Natural killer cell (primary cell): ENCODE results near the gene MBP. TPM values are rescaled to one million over a fixed set of nuclear protein-coding genes. Genes with fewer than 3 reads are reported as not detected.

Source experiments
- ATAC-seq, 3 donors: fragments of 150-1000 bp in 2 of 3; fragments of 200-7000 bp in 1 of 3; cut with Tn5 transposase; 1 replicate in 1 of 3; 2 replicates in 2 of 3; pipeline ENCODE4 v1.10.0; 2021; ENCODE audit warnings: mild to moderate bottlenecking in 2 of 3, moderate library complexity in 2 of 3
- DNase-seq, 2 donors: peaks; one replicate each; pipeline versions ENCODE4 v3.0.0 to v3.0.0-alpha.2; 2013 to 2021; ENCODE audit warnings: mixed read lengths in 1 of 2
- H3K27ac ChIP-seq: one replicate; pipeline ENCODE4 v1.5.1; 2013; ENCODE audit warnings: mild to moderate bottlenecking, low read length
- H3K27me3 ChIP-seq: one replicate; pipeline ENCODE4 v1.6.1; 2013; ENCODE audit warnings: low read length; ENCODE audit not compliant: control insufficient read depth, insufficient read depth
- H3K36me3 ChIP-seq: one replicate; pipeline ENCODE4 v1.6.1; 2013; ENCODE audit warnings: low read length; ENCODE audit not compliant: control insufficient read depth, insufficient read depth
- H3K4me1 ChIP-seq: one replicate; pipeline ENCODE4 v1.6.1; 2013; ENCODE audit warnings: low read length; ENCODE audit not compliant: control insufficient read depth, insufficient read depth
- H3K4me3 ChIP-seq: one replicate; pipeline ENCODE4 v1.5.1; 2013; ENCODE audit warnings: low read length
- H3K9me3 ChIP-seq: one replicate; pipeline ENCODE4 v1.6.1; 2013; ENCODE audit warnings: low read length; ENCODE audit not compliant: control insufficient read depth, insufficient read depth
- H3K27ac Mint-ChIP-seq, 2 donors: one replicate each; pipeline ENCODE4 v1.8.0; 2022; ENCODE audit warnings: mild to moderate bottlenecking in 2 of 2, mixed read lengths in 2 of 2, moderate library complexity in 1 of 2
- H3K27me3 Mint-ChIP-seq, 2 donors: one replicate each; pipeline ENCODE4 v1.8.0; 2022; ENCODE audit warnings: low read depth in 2 of 2, mixed read lengths in 2 of 2
- H3K36me3 Mint-ChIP-seq: one replicate; pipeline ENCODE4 v1.8.0; 2022; ENCODE audit warnings: mixed read lengths
- H3K4me1 Mint-ChIP-seq, 2 donors: one replicate each; pipeline ENCODE4 v1.8.0; 2022; ENCODE audit warnings: mixed read lengths in 2 of 2
- H3K4me3 Mint-ChIP-seq: one replicate; pipeline ENCODE4 v1.8.0; 2022; ENCODE audit warnings: mild to moderate bottlenecking, moderate library complexity, mixed read lengths
- H3K9me3 Mint-ChIP-seq, 2 donors: one replicate each; pipeline ENCODE4 v1.8.0; 2022; ENCODE audit warnings: mixed read lengths in 2 of 2
- WGBS: methylation state at CpG from one replicate; pipeline ENCODE4 v1.1.7; 2013; ENCODE audit warnings: missing lambda C conversion rate; ENCODE audit not compliant: insufficient coverage; 5-methylcytosine and 5-hydroxymethylcytosine counted together
- intact Hi-C: fragments of 100-400 bp; cut with micrococcal nuclease; formaldehyde crosslinking; loops from one replicate; pipeline ENCODE4 v1.14.2; 2022
- total RNA-seq, 4 donors: library from RNA; stranded (reverse); fragments of 120-200 nt in 1 of 4; gene quantifications; one replicate each; pipeline versions ENCODE4 v1.2.3 to v1.2.4, GENCODE V29; 2013 to 2022
- TF ChIP-seq, protein P1 (sequence below): fragments of 200-600 bp; IDR thresholded peaks from one replicate; pipeline ENCODE4 v1.8.0; 2022; ENCODE audit warnings: antibody characterized with exemption

Gene MBP
- total RNA-seq, 3 donors from 2014 or later (not counting 1 experiment from before 2014, with no cell fraction given), result 183 to 344 (median 325) TPM

DNA sequence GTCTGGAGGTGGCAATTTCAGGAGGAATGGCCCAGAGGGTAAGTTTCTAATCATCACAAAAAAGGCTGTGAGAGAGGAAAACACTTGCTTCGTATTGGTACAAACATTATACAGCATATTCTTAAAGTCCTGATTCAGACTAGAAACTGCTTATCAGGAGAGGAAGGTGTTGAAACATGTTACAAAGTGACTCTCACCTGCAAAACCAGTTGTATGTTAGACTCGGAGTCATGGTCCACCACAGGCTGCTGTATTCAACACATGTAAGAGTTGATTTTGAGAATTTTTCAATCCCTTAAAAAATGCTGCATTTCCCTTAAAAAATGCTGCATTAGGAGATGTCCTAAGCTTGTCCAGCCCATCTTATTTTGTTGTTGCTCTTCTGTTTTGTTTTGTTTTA lies 61.5 kb downstream of the MBP start:
- 19% methylated on average over 1 of the region's 2 CpGs for WGBS
- H3K27me3 ChIP-seq, result no peaks in the 10 kb centered on the region
- intact Hi-C loops, result no loop called here
- DNase-seq, result no peak
- peaks cover 98% of the 10 kb centered on the region in 2 donors for H3K4me1 Mint-ChIP-seq
- H3K36me3 Mint-ChIP-seq, result no peaks in the 10 kb centered on the region
- no peaks in the 10 kb centered on the region for H3K9me3 ChIP-seq
- TF ChIP-seq, protein P1, sequence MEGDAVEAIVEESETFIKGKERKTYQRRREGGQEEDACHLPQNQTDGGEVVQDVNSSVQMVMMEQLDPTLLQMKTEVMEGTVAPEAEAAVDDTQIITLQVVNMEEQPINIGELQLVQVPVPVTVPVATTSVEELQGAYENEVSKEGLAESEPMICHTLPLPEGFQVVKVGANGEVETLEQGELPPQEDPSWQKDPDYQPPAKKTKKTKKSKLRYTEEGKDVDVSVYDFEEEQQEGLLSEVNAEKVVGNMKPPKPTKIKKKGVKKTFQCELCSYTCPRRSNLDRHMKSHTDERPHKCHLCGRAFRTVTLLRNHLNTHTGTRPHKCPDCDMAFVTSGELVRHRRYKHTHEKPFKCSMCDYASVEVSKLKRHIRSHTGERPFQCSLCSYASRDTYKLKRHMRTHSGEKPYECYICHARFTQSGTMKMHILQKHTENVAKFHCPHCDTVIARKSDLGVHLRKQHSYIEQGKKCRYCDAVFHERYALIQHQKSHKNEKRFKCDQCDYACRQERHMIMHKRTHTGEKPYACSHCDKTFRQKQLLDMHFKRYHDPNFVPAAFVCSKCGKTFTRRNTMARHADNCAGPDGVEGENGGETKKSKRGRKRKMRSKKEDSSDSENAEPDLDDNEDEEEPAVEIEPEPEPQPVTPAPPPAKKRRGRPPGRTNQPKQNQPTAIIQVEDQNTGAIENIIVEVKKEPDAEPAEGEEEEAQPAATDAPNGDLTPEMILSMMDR, result no peak
- no peaks in the 10 kb centered on the region for H3K9me3 Mint-ChIP-seq
- no peaks in the 10 kb centered on the region for H3K27me3 Mint-ChIP-seq
- peak overlapping the region; percentile 94 to 98 for H3K27ac Mint-ChIP-seq
- peak overlapping the region; percentile 93 for H3K27ac ChIP-seq
- H3K4me1 ChIP-seq, result peaks cover 99% of the 10 kb centered on the region
- H3K36me3 ChIP-seq, result peaks cover 16% of the 10 kb centered on the region
- H3K4me3 Mint-ChIP-seq, result peak overlapping the region; percentile 83
- ATAC-seq, result no peak
- H3K4me3 ChIP-seq, result no peak overlapping the region

DNA sequence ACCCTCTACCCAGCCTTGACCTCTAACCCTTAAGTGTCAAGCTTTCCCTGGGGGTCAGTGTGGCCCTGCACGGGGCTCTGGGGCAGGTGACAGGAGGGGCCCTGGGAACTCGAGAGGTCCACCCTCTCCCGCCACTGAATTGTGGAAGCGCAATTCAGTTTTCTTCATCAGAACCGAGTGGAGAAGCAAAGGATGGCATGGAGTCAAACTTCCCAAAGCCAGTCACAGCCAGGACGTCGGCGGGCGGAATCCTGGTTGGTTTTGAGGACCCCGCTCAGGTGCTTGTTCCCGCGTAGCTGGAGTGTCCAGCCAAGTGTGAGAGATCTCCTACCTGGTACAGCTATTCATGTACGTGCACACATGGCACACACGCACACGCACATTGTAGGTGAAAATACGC lies 62.0 kb downstream of the MBP start:
- no peaks in the 10 kb centered on the region for H3K9me3 ChIP-seq
- no peaks in the 10 kb centered on the region for H3K27me3 ChIP-seq
- 82% methylated on average over 13 of the region's 16 CpGs for WGBS
- H3K36me3 ChIP-seq, result peaks cover 18% of the 10 kb centered on the region
- no peaks in the 10 kb centered on the region for H3K9me3 Mint-ChIP-seq
- H3K27ac ChIP-seq, result peak overlapping the region; percentile 93
- H3K4me3 Mint-ChIP-seq, result peak overlapping the region; percentile 83
- H3K4me3 ChIP-seq, result no peak overlapping the region
- no peaks in the 10 kb centered on the region for H3K36me3 Mint-ChIP-seq
- intact Hi-C loops, result no loop called here
- H3K4me1 Mint-ChIP-seq, result peaks cover 100% of the 10 kb centered on the region in 2 donors
- TF ChIP-seq, protein P1, result no peak
- H3K27me3 Mint-ChIP-seq, result no peaks in the 10 kb centered on the region
- no peak for ATAC-seq
- H3K27ac Mint-ChIP-seq, result peak overlapping the region; percentile 94 to 98
- no peak for DNase-seq
- H3K4me1 ChIP-seq, result peaks cover 99% of the 10 kb centered on the region

DNA sequence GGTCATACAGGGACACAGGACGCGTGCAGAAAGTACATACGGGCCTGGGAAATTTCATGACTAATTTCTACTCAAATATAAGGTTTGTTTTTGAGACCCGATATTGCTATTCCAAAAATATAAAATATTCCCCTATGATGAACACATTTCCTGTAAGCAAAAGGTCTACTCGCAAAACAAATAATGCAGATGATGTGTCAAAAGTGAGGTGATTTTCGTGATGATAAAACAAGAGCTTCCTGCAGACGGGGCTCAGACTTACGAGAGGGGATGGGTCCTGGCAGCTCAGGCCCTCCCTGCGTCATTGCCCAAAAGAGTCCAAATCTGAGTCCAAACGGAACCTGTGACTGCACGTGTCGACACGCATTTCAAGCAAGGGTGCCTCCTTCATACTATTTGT lies 62.7 kb downstream of the MBP start:
- Histone ChIP-seq H3K4me1 (peaks cover 99% of the 10 kb centered on the region), H3K36me3 (peaks cover 22% of the 10 kb centered on the region), H3K4me3 (no peak overlapping the region), H3K27me3 (no peaks in the 10 kb centered on the region), H3K9me3 (no peaks in the 10 kb centered on the region), H3K27ac (peak overlapping the region; percentile 93)
- Mint-ChIP-seq H3K27me3 (no peaks in the 10 kb centered on the region), H3K36me3 (no peaks in the 10 kb centered on the region), H3K4me3 (peak overlapping the region; percentile 83), H3K4me1 (peaks cover 100% of the 10 kb centered on the region in 2 donors), H3K27ac (peak overlapping the region; percentile 94 to 98), H3K9me3 (no peaks in the 10 kb centered on the region)
- intact Hi-C loops, result loop anchor here (5.0 to 10.0 kb wide), 2 partner anchors 145 to 577 kb away; no protein-coding TSS in a partner anchor
- peak; percentile 44 to 79 for DNase-seq
- TF ChIP-seq, protein P1, result no peak
- WGBS, result 50% methylated on average over 12 of the region's 13 CpGs
- peak; percentile 17 to 40 (median 28) for ATAC-seq

DNA sequence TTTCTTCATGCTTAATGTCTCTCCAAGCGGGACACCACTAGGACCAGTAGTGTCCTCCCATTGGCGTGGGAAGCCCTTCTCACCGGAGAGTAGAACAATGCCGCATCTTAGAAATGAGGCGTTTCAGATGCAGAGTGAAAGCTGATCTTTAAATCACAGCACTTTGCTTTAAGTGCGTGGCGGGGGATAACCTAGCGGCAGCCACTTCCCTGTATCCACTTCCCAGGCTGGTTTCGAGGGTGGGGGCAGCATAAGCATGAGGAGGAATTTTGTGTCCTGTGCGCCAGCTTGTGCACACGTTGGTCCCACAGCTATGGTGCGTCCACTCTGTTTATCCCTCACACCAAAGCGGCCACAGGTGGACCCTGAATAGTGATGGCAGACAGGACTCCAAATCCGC lies 63.1 kb downstream of the MBP start:
- H3K9me3 Mint-ChIP-seq, result no peaks in the 10 kb centered on the region
- TF ChIP-seq, protein P1, result no peak
- Histone ChIP-seq H3K4me3 (no peak overlapping the region), H3K27ac (peak overlapping the region; percentile 93), H3K27me3 (no peaks in the 10 kb centered on the region), H3K9me3 (no peaks in the 10 kb centered on the region), H3K4me1 (peaks cover 99% of the 10 kb centered on the region), H3K36me3 (peaks cover 26% of the 10 kb centered on the region)
- peak overlapping the region; percentile 94 to 98 for H3K27ac Mint-ChIP-seq
- peak overlapping the region; percentile 83 for H3K4me3 Mint-ChIP-seq
- ATAC-seq (no peak), DNase-seq (no peak)
- intact Hi-C loops, result loop anchor here (5.0 to 10.0 kb wide), 2 partner anchors 145 to 578 kb away; no protein-coding TSS in a partner anchor
- H3K4me1 Mint-ChIP-seq, result peaks cover 100% of the 10 kb centered on the region in 2 donors
- no peaks in the 10 kb centered on the region for H3K27me3 Mint-ChIP-seq
- 84% methylated on average over 14 of the region's 14 CpGs for WGBS
- peaks cover 3% of the 10 kb centered on the region for H3K36me3 Mint-ChIP-seq
